ENCODE data around the gene SMTN. TPM values are rescaled to one million over a fixed set of nuclear protein-coding genes. Genes with fewer than 3 reads are reported as not detected.
"Not testable (repeated sequence)": the region's sequence is repeated elsewhere in the genome, so short reads cannot be mapped to it uniquely, and the experiment has no call there.

SMTN gene
- total RNA-seq, 6 donors from 2014 or later, result 26.1 to 104 (median 47.3) TPM

DNA sequence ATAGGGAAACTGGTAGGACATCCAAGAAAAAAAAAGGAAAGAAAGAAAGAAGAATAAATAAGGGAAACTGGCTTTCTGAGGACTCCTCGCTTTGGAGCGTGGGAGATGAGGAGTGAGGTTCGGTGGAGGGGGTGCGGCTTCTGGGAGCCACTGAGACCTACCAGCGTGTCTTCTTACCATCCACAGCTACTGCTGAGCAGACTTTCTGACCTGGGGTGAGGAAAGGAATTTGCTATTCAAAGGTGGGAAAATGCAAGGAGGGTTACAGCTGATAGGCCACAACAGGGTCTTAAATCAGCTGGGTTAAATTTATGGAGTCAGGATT, 26.7 kb downstream of the SMTN start:
- H3K4me3 ChIP-seq, result peak overlapping the region in 3 of 4 donors; percentile 56 to 76 (median 67)
- H3K4me1 ChIP-seq, result peaks cover 15 to 22% (median 20%) of the 10 kb centered on the region in 4 donors
- DNase-seq, result no peak
- 0 to 1% methylated on average over 5 of the region's 5 CpGs for WGBS, 2 donors
- H3K27me3 ChIP-seq, result no peaks in the 10 kb centered on the region
- peaks cover 0 to 13% (median 7%) of the 10 kb centered on the region in 4 donors for H3K36me3 ChIP-seq
- ATAC-seq (ENCODE audit: low FRiP score in 2 of 2), result peak in 1 of 2 donors; percentile 11
- H3K27ac ChIP-seq, result peak overlapping the region; percentile 1 to 96 (median 90)
- H3K9me3 ChIP-seq, result no peaks in the 10 kb centered on the region
- no peak for TF ChIP-seq POLR2A (IDR thresholded peaks at IDR 0.05)

DNA sequence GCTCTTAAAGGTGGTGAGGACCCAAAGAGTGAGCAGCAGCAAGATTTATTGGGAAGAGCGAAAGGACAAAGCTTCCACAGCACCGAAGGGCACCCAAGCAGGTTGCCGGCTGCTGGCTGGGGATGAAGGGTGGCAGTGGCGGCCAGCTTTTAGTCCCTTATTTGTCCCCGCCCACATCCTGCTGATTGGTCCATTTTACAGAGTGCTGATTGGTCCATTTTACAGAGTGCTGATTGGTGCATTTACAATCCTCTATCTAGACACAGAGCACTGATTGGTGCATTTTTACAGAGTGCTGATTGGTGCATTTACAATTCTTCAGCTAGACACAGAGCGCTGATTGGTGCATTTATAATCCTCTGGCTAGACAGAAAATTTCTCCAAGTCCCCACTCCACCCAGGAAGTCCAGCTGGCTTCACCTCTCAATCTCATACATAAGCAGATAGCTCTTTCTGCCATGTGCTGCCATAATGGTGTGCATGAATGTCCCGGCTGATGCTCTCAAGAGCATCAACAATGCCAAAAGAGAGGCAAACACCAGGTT, 31.5 kb downstream of the SMTN start:
- WGBS, 2 donors, result 94 to 95% methylated on average over 7 of the region's 7 CpGs

DNA sequence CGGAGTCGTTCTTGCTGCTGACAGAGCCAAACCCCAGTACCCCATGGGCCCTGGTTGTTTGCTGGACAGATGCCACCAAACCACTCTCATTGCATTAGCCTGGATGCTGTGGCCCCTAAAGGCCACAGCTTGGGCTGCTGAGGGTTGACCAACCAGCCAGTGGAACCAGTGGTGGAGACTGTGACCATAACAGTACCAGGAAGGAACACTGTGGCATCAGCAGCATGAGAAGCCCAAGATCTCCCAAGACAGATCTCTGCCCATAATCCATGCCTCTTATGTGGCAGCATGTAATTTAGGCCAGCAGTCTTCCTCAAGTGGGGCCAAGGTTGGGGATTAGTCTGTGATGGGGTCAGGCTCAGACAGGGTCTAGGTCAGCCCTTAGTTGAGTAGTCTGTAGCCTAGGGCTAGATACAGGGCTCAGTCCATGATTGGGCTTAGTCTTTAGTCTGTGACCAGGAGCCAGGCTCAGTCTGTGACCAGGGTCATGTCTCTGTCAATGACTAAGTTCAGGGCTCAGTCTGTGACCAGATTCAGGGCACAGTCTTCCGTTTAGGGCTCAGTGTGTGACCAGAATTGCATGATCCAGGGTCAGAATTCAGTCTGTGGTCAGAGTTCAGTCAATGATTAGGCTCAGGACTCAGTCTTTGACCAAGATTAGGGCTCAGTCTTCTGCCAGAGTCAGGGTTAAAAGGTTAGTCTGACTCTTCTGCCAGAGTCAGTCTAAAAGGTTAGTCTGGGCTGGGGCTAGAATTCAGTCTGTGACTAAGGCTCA, 37.1 kb downstream of the SMTN start:
- DNase-seq, result no peak

More for the DNA sequence above, 31.5 kb downstream of the SMTN start:
- H3K27ac ChIP-seq; DNase-seq; H3K36me3 ChIP-seq; H3K9me3 ChIP-seq; ATAC-seq (ENCODE audit: low FRiP score in 2 of 2); H3K27me3 ChIP-seq; H3K4me3 ChIP-seq; H3K4me1 ChIP-seq: not testable (repeated sequence)

DNA sequence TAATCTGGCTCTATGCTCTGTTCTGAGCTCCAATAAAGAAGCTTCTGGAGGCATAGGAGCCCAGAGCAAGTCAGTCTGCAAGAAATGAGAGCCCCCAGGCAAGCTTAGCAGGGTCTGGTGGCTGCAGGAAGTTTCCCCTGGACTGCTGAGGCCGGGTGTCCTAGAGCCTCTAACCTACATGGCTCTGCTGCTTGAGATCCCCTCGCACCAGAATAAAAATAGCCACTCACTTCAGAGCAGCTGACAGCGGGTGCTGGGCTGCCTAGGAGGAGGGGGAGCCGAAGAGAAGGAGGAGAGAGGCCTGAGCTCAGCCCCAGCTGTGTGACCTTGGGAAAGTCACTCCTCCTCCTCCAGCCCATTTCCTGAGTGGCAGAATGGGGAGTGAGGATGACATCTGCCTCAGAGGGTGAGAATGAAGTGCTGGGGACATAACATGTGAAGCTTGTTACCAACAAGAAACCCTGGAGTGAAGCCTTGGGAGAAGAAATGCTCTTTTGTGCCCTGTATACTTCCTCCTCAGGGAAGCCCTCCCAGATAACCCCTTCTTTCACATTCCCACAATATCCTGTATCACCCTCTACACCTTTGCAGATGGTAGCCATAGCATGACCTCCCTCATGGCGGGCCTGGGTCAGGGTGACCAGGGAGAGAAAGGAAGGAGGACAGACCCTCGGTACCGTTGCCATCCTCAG, 38.1 kb downstream of the SMTN start:
- 67 to 81% methylated on average over 7 of the region's 7 CpGs for WGBS, 2 donors
- no peak for TF ChIP-seq EP300 (IDR thresholded peaks at IDR 0.05)
- no peak for TF ChIP-seq POLR2A (IDR thresholded peaks at IDR 0.05)
- H3K4me1 ChIP-seq, result peaks cover 6 to 16% (median 10%) of the 10 kb centered on the region in 4 donors
- no peaks in the 10 kb centered on the region for H3K36me3 ChIP-seq
- no peak overlapping the region for H3K27ac ChIP-seq
- ATAC-seq (ENCODE audit: low FRiP score in 2 of 2), result no peak
- no peak overlapping the region for H3K4me3 ChIP-seq
- no peaks in the 10 kb centered on the region for H3K9me3 ChIP-seq
- DNase-seq, result no peak
- H3K27me3 ChIP-seq, result no peaks in the 10 kb centered on the region

More for the DNA sequence above, 37.1 kb downstream of the SMTN start:
- 79 to 85% methylated on average over 3 of the region's 3 CpGs for WGBS, 2 donors
- TF ChIP-seq EP300 (IDR thresholded peaks at IDR 0.05) (no peak), POLR2AphosphoS5 (IDR thresholded peaks at IDR 0.05) (no peak), POLR2A (IDR thresholded peaks at IDR 0.05) (no peak)
- TF ChIP-seq, protein P1, sequence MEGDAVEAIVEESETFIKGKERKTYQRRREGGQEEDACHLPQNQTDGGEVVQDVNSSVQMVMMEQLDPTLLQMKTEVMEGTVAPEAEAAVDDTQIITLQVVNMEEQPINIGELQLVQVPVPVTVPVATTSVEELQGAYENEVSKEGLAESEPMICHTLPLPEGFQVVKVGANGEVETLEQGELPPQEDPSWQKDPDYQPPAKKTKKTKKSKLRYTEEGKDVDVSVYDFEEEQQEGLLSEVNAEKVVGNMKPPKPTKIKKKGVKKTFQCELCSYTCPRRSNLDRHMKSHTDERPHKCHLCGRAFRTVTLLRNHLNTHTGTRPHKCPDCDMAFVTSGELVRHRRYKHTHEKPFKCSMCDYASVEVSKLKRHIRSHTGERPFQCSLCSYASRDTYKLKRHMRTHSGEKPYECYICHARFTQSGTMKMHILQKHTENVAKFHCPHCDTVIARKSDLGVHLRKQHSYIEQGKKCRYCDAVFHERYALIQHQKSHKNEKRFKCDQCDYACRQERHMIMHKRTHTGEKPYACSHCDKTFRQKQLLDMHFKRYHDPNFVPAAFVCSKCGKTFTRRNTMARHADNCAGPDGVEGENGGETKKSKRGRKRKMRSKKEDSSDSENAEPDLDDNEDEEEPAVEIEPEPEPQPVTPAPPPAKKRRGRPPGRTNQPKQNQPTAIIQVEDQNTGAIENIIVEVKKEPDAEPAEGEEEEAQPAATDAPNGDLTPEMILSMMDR (IDR thresholded peaks at IDR 0.05), result no peak
- ATAC-seq (ENCODE audit: low FRiP score in 2 of 2), result no peak
- Histone ChIP-seq H3K9me3 (no peaks in the 10 kb centered on the region), H3K27me3 (no peaks in the 10 kb centered on the region), H3K36me3 (no peaks in the 10 kb centered on the region), H3K4me1 (peaks cover 6 to 11% (median 10%) of the 10 kb centered on the region in 4 donors), H3K27ac (no peak overlapping the region), H3K4me3 (no peak overlapping the region)

DNA sequence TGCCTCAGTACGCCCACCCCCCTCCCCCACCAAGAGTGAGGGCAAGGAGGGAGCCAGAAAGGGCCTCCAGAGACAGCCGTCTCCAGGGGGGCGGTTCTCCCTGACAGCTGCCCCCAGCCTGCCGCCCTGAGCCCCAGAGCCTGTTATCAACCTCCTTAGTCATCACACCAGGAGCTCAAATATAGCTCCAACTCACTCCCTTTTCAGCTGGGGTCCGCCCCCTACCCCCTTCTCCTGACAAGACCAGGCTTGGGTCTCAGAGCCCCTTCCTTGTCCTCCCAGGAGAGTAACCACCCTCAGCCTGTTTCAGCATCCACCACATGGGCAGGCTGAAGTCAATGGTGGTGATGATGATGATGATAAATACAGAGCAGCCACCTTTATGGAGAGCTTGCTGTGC, 39.1 kb downstream of the SMTN start:
- no peak for TF ChIP-seq EP300 (IDR thresholded peaks at IDR 0.05)
- 85 to 94% methylated on average over 2 to 5 of the region's 5 CpGs for WGBS, 2 donors
- ATAC-seq (ENCODE audit: low FRiP score in 2 of 2) (no peak), DNase-seq (no peak)
- Histone ChIP-seq H3K4me3 (no peak overlapping the region), H3K4me1 (peaks cover 6 to 16% (median 10%) of the 10 kb centered on the region in 4 donors), H3K36me3 (no peaks in the 10 kb centered on the region), H3K9me3 (no peaks in the 10 kb centered on the region), H3K27me3 (no peaks in the 10 kb centered on the region), H3K27ac (no peak overlapping the region)

DNA sequence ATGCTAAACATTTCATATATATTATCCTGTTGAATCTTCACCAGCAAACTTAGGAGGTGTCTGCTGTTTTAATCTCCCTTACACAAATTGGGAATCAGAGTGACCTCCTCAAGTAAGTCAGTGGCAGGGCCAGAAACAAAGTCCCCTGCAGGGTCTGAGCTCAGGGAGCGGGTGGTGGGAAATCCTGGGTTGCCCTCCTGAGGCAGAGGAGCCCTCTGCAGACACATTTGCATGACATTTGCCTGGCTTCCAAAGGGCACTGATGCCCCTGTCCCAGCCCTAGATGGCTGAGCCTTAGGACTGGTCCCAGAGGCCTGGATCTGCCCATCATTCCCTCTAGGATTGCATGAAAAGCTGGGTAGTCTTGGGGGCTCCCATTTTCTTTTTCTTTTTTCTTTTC, 39.5 kb downstream of the SMTN start:
- no peak for TF ChIP-seq POLR2AphosphoS5 (IDR thresholded peaks at IDR 0.05)
- TF ChIP-seq POLR2A (IDR thresholded peaks at IDR 0.05), result no peak
- TF ChIP-seq, protein P1 (IDR thresholded peaks at IDR 0.05), result no peak
- TF ChIP-seq EP300 (IDR thresholded peaks at IDR 0.05), result no peak
- no peak for DNase-seq
- no peaks in the 10 kb centered on the region for H3K36me3 ChIP-seq

More for the DNA sequence above, 39.5 kb downstream of the SMTN start:
- H3K27me3 ChIP-seq, result no peaks in the 10 kb centered on the region
- H3K4me1 ChIP-seq, result peaks cover 6 to 16% (median 10%) of the 10 kb centered on the region in 4 donors
- 92 to 100% methylated on average over 1 of the region's 1 CpG for WGBS, 2 donors
- no peak overlapping the region for H3K27ac ChIP-seq
- ATAC-seq (ENCODE audit: low FRiP score in 2 of 2), result no peak
- H3K4me3 ChIP-seq, result no peak overlapping the region
- no peaks in the 10 kb centered on the region for H3K9me3 ChIP-seq

All from upper lobe of left lung (tissue), 6 donors.